CD4-positive, alpha-beta T cell (primary cell): ENCODE data around the gene GALT. TPM values are rescaled to one million over a fixed set of nuclear protein-coding genes. Genes with fewer than 3 reads are reported as not detected.

Source experiments
- ATAC-seq: fragments of 200-7000 bp; cut with Tn5 transposase; one replicate; pipeline ENCODE4 v1.10.0; 2022; ENCODE audit warnings: mild to moderate bottlenecking; ENCODE audit not compliant: poor library complexity
- CTCF ChIA-PET: fragments of 350-600 bp; sonication (Branson Sonifier 250); formaldehyde crosslinking; loops from one replicate; lab custom pipeline; 2021; ENCODE audit warnings: antibody characterized with exemption, inconsistent platforms; lab: Charles Lee
- POLR2A ChIA-PET: fragments of 350-600 bp; sonication (Branson Sonifier 250); formaldehyde crosslinking; loops from one replicate; lab custom pipeline; 2021; ENCODE audit warnings: antibody characterized with exemption, inconsistent platforms; lab: Charles Lee
- DNase-seq, 14 experiments: peaks; one replicate each; pipeline ENCODE4 v3.0.0-alpha.2; 2013 to 2020; ENCODE audit warnings: mixed read lengths in 2 of 14
- H3K27ac ChIP-seq, 2 donors: one replicate each; pipeline versions ENCODE4 v1.5.1 to v1.7.0; 2013; ENCODE audit warnings: low read length in 2 of 2, low read depth in 1 of 2, mild to moderate bottlenecking in 1 of 2
- H3K27me3 ChIP-seq, 2 experiments: 1 replicate in 1 of 2; 2 replicates in 1 of 2; pipeline versions ENCODE4 v1.6.1 to v1.7.0; 2013; ENCODE audit warnings: low read length in 2 of 2, control low read depth in 1 of 2, mild to moderate bottlenecking in 1 of 2, moderate library complexity in 1 of 2; ENCODE audit not compliant: insufficient read depth in 2 of 2, control insufficient read depth in 1 of 2
- H3K36me3 ChIP-seq: one replicate; pipeline ENCODE4 v1.6.1; 2013; ENCODE audit warnings: low read length, control low read depth; ENCODE audit not compliant: insufficient read depth
- H3K4me1 ChIP-seq: one replicate; pipeline ENCODE4 v1.6.1; 2013; ENCODE audit warnings: low read length, control low read depth; ENCODE audit not compliant: insufficient read depth
- H3K4me3 ChIP-seq: one replicate; pipeline ENCODE4 v1.5.1; 2013; ENCODE audit warnings: mild to moderate bottlenecking, low read length, moderate library complexity
- H3K9me3 ChIP-seq, 2 experiments: 1 replicate in 1 of 2; 2 replicates in 1 of 2; pipeline versions ENCODE4 v1.6.1 to v1.7.0; 2013; ENCODE audit warnings: low read length in 2 of 2, mild to moderate bottlenecking in 2 of 2, control low read depth in 1 of 2, moderate library complexity in 1 of 2; ENCODE audit not compliant: control insufficient read depth in 1 of 2, insufficient read depth in 1 of 2
- H3K27ac Mint-ChIP-seq: one replicate; pipeline ENCODE4 v1.8.0; 2020; ENCODE audit warnings: mixed read lengths
- H3K27me3 Mint-ChIP-seq: one replicate; pipeline ENCODE4 v1.8.0; 2021; ENCODE audit warnings: mixed read lengths
- H3K36me3 Mint-ChIP-seq: one replicate; pipeline ENCODE4 v1.8.0; 2021; ENCODE audit warnings: low read depth, mixed read lengths
- H3K4me1 Mint-ChIP-seq: one replicate; pipeline ENCODE4 v1.8.0; 2021; ENCODE audit warnings: low read depth, mixed read lengths
- H3K4me3 Mint-ChIP-seq: one replicate; pipeline ENCODE4 v1.8.0; 2020; ENCODE audit warnings: mild to moderate bottlenecking, mixed read lengths
- H3K9me3 Mint-ChIP-seq: one replicate; pipeline ENCODE4 v1.8.0; 2020; ENCODE audit warnings: mixed read lengths
- intact Hi-C, 2 experiments: fragments of 100-400 bp; cut with DNase I in 1 of 2; cut with micrococcal nuclease in 1 of 2; formaldehyde crosslinking; loops; one replicate each; pipeline versions ENCODE4 v1.15.1 to v1.9.0; 2023 to 2025; cut with DNase I, micrococcal nuclease
- total RNA-seq, 174 experiments: library from RNA in 2 of 174; stranded (reverse) in 2 of 174; gene quantifications; one replicate each; pipeline ENCODE4 v1.2.3 and lab custom pipeline; 2021 to 2026
- TF ChIP-seq, protein P1 (sequence below): fragments of 200-600 bp; IDR thresholded peaks from one replicate; pipeline ENCODE4 v1.8.0; 2022; ENCODE audit warnings: antibody characterized with exemption, mild to moderate bottlenecking

Gene GALT
- total RNA-seq, 2 experiments from 2014 or later: 115 TPM

DNA sequence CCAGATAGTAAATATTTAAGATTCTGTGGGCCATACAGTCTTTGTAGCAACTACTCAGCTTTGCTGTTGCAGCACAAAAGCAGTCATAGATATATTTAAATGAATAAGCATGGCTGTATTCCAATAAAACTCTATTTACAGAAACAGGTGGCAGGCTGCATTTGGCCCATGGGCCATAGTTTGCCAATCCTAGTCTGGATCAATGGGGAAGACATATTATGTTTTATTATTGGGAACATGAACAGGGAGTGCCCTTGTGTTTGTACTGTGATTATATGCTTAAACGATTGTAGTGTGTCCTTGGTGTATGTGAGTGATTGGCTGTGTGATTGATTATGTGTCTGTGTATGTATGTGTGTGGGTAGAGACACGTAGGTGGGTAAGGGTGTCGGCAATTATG, 28.0 kb downstream of the GALT start:
- Mint-ChIP-seq H3K27me3 (no peaks in the 10 kb centered on the region), H3K27ac (no peak overlapping the region), H3K36me3 (peaks cover 8% of the 10 kb centered on the region), H3K9me3 (no peaks in the 10 kb centered on the region), H3K4me3 (no peak overlapping the region), H3K4me1 (no peaks in the 10 kb centered on the region)
- POLR2A ChIA-PET: no interaction called here
- Histone ChIP-seq H3K4me3 (no peak overlapping the region), H3K36me3 (no peaks in the 10 kb centered on the region), H3K4me1 (no peaks in the 10 kb centered on the region), H3K27me3 (no peaks in the 10 kb centered on the region), H3K27ac (no peak overlapping the region), H3K9me3 (peaks cover 9% of the 10 kb centered on the region in 2 experiments)
- intact Hi-C loops: loop anchor here in 1 of 2 experiments (2.0 kb wide), 1 partner anchor 26 kb away; no protein-coding TSS in a partner anchor
- CTCF ChIA-PET: no interaction called here
- DNase-seq (no peak), ATAC-seq (no peak)
- TF ChIP-seq, protein P1, sequence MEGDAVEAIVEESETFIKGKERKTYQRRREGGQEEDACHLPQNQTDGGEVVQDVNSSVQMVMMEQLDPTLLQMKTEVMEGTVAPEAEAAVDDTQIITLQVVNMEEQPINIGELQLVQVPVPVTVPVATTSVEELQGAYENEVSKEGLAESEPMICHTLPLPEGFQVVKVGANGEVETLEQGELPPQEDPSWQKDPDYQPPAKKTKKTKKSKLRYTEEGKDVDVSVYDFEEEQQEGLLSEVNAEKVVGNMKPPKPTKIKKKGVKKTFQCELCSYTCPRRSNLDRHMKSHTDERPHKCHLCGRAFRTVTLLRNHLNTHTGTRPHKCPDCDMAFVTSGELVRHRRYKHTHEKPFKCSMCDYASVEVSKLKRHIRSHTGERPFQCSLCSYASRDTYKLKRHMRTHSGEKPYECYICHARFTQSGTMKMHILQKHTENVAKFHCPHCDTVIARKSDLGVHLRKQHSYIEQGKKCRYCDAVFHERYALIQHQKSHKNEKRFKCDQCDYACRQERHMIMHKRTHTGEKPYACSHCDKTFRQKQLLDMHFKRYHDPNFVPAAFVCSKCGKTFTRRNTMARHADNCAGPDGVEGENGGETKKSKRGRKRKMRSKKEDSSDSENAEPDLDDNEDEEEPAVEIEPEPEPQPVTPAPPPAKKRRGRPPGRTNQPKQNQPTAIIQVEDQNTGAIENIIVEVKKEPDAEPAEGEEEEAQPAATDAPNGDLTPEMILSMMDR: no peak

DNA sequence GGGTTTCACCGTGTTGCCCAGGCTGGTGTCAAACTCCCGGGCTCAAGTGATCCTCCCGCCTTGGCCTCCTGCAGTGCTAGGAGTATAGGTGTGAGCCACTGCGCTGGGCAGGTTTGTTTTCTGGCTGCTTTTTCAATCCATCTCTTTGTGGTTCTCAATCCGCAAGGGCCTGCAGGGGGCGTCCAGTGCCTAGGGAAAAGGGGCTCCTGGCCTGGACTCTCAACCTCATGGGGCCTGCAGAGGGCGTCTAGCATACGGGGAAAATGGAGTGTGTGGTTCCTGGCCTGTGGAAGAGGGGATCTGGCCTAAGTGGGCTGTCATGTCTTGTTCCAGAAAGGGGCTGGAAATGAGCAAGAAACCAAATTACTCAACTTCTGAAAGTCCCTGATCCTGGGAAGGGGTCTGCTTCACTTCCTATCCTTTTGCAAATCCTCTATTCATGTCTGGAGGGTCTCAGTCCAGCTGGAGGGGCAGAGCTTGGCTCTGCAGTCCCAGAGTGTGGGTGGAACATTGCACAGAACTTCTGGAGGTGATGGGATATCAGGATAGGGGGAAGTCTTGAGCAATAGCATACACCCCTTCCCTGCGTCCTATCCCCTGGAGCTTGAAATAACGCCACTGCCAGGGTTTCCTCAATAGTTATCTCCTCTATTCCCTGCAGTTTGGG, 28.7 kb downstream of the GALT start:
- Histone ChIP-seq H3K27me3 (no peaks in the 10 kb centered on the region), H3K36me3 (no peaks in the 10 kb centered on the region), H3K4me1 (no peaks in the 10 kb centered on the region), H3K9me3 (peaks cover 2 to 5% of the 10 kb centered on the region in 2 experiments), H3K4me3 (no peak overlapping the region), H3K27ac (no peak overlapping the region)
- no peak overlapping the region for H3K27ac Mint-ChIP-seq
- DNase-seq (peak in 12 of 14 experiments; percentile 14 to 75 (median 52)), ATAC-seq (peak; percentile 62)
- peaks cover 4% of the 10 kb centered on the region for H3K36me3 Mint-ChIP-seq
- no peaks in the 10 kb centered on the region for H3K9me3 Mint-ChIP-seq
- no peaks in the 10 kb centered on the region for H3K4me1 Mint-ChIP-seq
- ChIA-PET CTCF (interaction anchor here (0.9 to 1.1 kb wide), 2 partner anchors 31 to 55 kb away, joined by 3 to 4 read pairs; partner anchors contain the start of gene DCTN3), POLR2A (no interaction called here)
- no peak overlapping the region for H3K4me3 Mint-ChIP-seq
- intact Hi-C loops: loop anchor here in 1 of 2 experiments (2.0 kb wide), 1 partner anchor 26 kb away; no protein-coding TSS in a partner anchor
- TF ChIP-seq, protein P1: peak; percentile 53
- H3K27me3 Mint-ChIP-seq: no peaks in the 10 kb centered on the region

DNA sequence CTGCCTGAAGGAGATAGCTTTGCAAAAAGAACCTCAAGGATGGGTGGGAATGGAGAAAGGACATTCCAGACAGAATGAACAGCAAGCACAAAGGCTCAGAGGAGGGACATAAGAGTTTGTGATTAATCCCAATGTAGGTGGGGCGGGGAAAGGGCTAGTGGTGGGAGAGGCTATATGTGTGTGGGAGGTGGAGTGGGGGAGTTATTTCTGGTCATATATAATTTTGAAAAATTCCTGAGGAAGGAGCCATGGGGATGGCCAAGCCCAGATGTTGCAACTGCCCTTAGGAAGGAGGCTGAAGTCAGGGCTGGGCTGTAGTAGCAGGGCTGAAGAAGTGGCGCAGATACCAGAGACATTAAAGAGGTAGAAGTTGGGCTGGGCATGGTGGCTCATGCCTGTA, 29.4 kb downstream of the GALT start:
- Mint-ChIP-seq H3K4me3 (no peak overlapping the region), H3K27ac (no peak overlapping the region), H3K9me3 (no peaks in the 10 kb centered on the region), H3K36me3 (peaks cover 5% of the 10 kb centered on the region), H3K27me3 (no peaks in the 10 kb centered on the region), H3K4me1 (no peaks in the 10 kb centered on the region)
- ATAC-seq (no peak), DNase-seq (no peak)
- POLR2A ChIA-PET: no interaction called here
- no peaks in the 10 kb centered on the region for H3K27me3 ChIP-seq
- no peaks in the 10 kb centered on the region for H3K36me3 ChIP-seq
- intact Hi-C loops: loop anchor here in 1 of 2 experiments (2.0 kb wide), 1 partner anchor 25 kb away; no protein-coding TSS in a partner anchor
- no peak overlapping the region for H3K4me3 ChIP-seq
- peaks cover 0 to 5% of the 10 kb centered on the region in 2 experiments for H3K9me3 ChIP-seq
- CTCF ChIA-PET: interaction anchor here (0.9 to 1.1 kb wide), 2 partner anchors 31 to 56 kb away, joined by 3 to 4 read pairs; partner anchors contain the start of gene DCTN3
- H3K27ac ChIP-seq: no peak overlapping the region
- TF ChIP-seq, protein P1: no peak
- no peaks in the 10 kb centered on the region for H3K4me1 ChIP-seq
